ENCODE data around the gene FCER2.

The FCER2 gene

GRCh38 chr19:7744871-7745650 lies 43.1 kb upstream of the FCER2 start:
- Histone ChIP-seq H3K9ac (ENCODE audit: low read length) (no peak overlapping the region), H3K4me1 (ENCODE audit: low read length) (no peaks in the 10 kb centered on the region), H3K9me3 (replicated peaks; ENCODE audit: insufficient read depth, low read length) (no peaks in the 10 kb centered on the region), H3K9me2 (replicated peaks; ENCODE audit: insufficient read depth, low read length) (no peaks in the 10 kb centered on the region), H3F3A (ENCODE audit: insufficient read depth, low read length) (no peaks in the 10 kb centered on the region), H3K27ac (ENCODE audit: low read length) (no peak overlapping the region), H3K4me2 (ENCODE audit: low read depth, low read length) (no peak overlapping the region), H3K27me3 (replicated peaks; ENCODE audit: insufficient read depth, low read length) (peaks cover 66% of the 10 kb centered on the region), H3K4me3 (ENCODE audit: low read length) (no peak overlapping the region), H2AFZ (ENCODE audit: low read length) (no peak overlapping the region), H3K79me2 (ENCODE audit: low read length) (no peaks in the 10 kb centered on the region), H4K20me1 (ENCODE audit: insufficient read depth, low read length) (no peaks in the 10 kb centered on the region), H3K36me3 (replicated peaks; ENCODE audit: insufficient read depth, low read length) (no peaks in the 10 kb centered on the region)
- no peak for TF ChIP-seq EZH2 (optimal IDR thresholded peaks at IDR 0.05; ENCODE audit: low read depth, low read length)
- TF ChIP-seq, protein P1, sequence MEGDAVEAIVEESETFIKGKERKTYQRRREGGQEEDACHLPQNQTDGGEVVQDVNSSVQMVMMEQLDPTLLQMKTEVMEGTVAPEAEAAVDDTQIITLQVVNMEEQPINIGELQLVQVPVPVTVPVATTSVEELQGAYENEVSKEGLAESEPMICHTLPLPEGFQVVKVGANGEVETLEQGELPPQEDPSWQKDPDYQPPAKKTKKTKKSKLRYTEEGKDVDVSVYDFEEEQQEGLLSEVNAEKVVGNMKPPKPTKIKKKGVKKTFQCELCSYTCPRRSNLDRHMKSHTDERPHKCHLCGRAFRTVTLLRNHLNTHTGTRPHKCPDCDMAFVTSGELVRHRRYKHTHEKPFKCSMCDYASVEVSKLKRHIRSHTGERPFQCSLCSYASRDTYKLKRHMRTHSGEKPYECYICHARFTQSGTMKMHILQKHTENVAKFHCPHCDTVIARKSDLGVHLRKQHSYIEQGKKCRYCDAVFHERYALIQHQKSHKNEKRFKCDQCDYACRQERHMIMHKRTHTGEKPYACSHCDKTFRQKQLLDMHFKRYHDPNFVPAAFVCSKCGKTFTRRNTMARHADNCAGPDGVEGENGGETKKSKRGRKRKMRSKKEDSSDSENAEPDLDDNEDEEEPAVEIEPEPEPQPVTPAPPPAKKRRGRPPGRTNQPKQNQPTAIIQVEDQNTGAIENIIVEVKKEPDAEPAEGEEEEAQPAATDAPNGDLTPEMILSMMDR (IDR thresholded peaks at IDR 0.05; ENCODE audit: low read length) = no peak
- no peak for DNase-seq

GRCh38 chr19:7744199-7744786 lies 42.4 kb upstream of the FCER2 start:
- Histone ChIP-seq H3K4me2 (ENCODE audit: low read depth, low read length) (no peak overlapping the region), H4K20me1 (ENCODE audit: insufficient read depth, low read length) (no peaks in the 10 kb centered on the region), H3F3A (ENCODE audit: insufficient read depth, low read length) (no peaks in the 10 kb centered on the region), H3K9me2 (replicated peaks; ENCODE audit: insufficient read depth, low read length) (no peaks in the 10 kb centered on the region), H3K9ac (ENCODE audit: low read length) (no peak overlapping the region), H3K79me2 (ENCODE audit: low read length) (no peaks in the 10 kb centered on the region), H3K4me1 (ENCODE audit: low read length) (no peaks in the 10 kb centered on the region), H3K9me3 (replicated peaks; ENCODE audit: insufficient read depth, low read length) (no peaks in the 10 kb centered on the region), H2AFZ (ENCODE audit: low read length) (no peak overlapping the region), H3K27me3 (replicated peaks; ENCODE audit: insufficient read depth, low read length) (peaks cover 71% of the 10 kb centered on the region), H3K4me3 (ENCODE audit: low read length) (no peak overlapping the region), H3K27ac (ENCODE audit: low read length) (no peak overlapping the region), H3K36me3 (replicated peaks; ENCODE audit: insufficient read depth, low read length) (no peaks in the 10 kb centered on the region)
- DNase-seq = no peak
- TF ChIP-seq, protein P1 (IDR thresholded peaks at IDR 0.05; ENCODE audit: low read length) = no peak
- no peak for TF ChIP-seq EZH2phosphoT487 (IDR thresholded peaks at IDR 0.05; ENCODE audit: low read length)
- no peak for TF ChIP-seq EZH2 (optimal IDR thresholded peaks at IDR 0.05; ENCODE audit: low read depth, low read length)

- Histone ChIP-seq H3K4me1 (ENCODE audit: low read length) (no peaks in the 10 kb centered on the region), H3K9me2 (replicated peaks; ENCODE audit: insufficient read depth, low read length) (no peaks in the 10 kb centered on the region), H3K9me3 (replicated peaks; ENCODE audit: insufficient read depth, low read length) (no peaks in the 10 kb centered on the region), H3K4me3 (ENCODE audit: low read length) (no peak overlapping the region), H3F3A (ENCODE audit: insufficient read depth, low read length) (no peaks in the 10 kb centered on the region), H3K27me3 (replicated peaks; ENCODE audit: insufficient read depth, low read length) (peaks cover 71% of the 10 kb centered on the region), H4K20me1 (ENCODE audit: insufficient read depth, low read length) (no peaks in the 10 kb centered on the region), H3K9ac (ENCODE audit: low read length) (no peak overlapping the region), H3K27ac (ENCODE audit: low read length) (no peak overlapping the region), H3K4me2 (ENCODE audit: low read depth, low read length) (no peak overlapping the region), H3K79me2 (ENCODE audit: low read length) (no peaks in the 10 kb centered on the region), H2AFZ (ENCODE audit: low read length) (no peak overlapping the region), H3K36me3 (replicated peaks; ENCODE audit: insufficient read depth, low read length) (no peaks in the 10 kb centered on the region)
- no peak for TF ChIP-seq EZH2phosphoT487 (IDR thresholded peaks at IDR 0.05; ENCODE audit: low read length)
- no peak for TF ChIP-seq EZH2 (optimal IDR thresholded peaks at IDR 0.05; ENCODE audit: low read depth, low read length)
- TF ChIP-seq, protein P1 (IDR thresholded peaks at IDR 0.05; ENCODE audit: low read length) = no peak
- DNase-seq = no peak
These were observed 41.5 kb upstream of the FCER2 start for GRCh38 chr19:7743425-7743841.
